Trophoblast cell (in vitro differentiated cells and primary cell): ENCODE data around the gene CDHR1.

Source experiments
- DNase-seq, 2 donors: peaks; one replicate each; pipeline ENCODE4 v3.0.0-alpha.2; 2016
- H2AFZ ChIP-seq: 2 replicates; pipeline ENCODE4 v1.6.1; 2013; ENCODE audit warnings: low read length, moderate library complexity, mild to moderate bottlenecking; ENCODE audit not compliant: insufficient read depth, poor library complexity
- H2AK5ac ChIP-seq: 2 replicates; pipeline ENCODE4 v1.6.1; 2013; ENCODE audit warnings: mild to moderate bottlenecking, low read length
- H2BK120ac ChIP-seq: 2 replicates; pipeline ENCODE4 v1.6.1; 2013; ENCODE audit warnings: low read length, mild to moderate bottlenecking, moderate library complexity; ENCODE audit not compliant: insufficient read depth, poor library complexity
- H2BK12ac ChIP-seq: 2 replicates; pipeline ENCODE4 v1.6.1; 2013; ENCODE audit warnings: mild to moderate bottlenecking, low read length, moderate library complexity
- H2BK5ac ChIP-seq: 2 replicates; pipeline ENCODE4 v1.6.1; 2013; ENCODE audit warnings: low read length, low read depth, moderate library complexity, mild to moderate bottlenecking; ENCODE audit not compliant: poor library complexity
- H3K14ac ChIP-seq: 2 replicates; pipeline ENCODE4 v1.6.1; 2013; ENCODE audit warnings: mild to moderate bottlenecking, low read length
- H3K18ac ChIP-seq: 2 replicates; pipeline ENCODE4 v1.6.1; 2013; ENCODE audit warnings: mild to moderate bottlenecking, low read length
- H3K23ac ChIP-seq: 2 replicates; pipeline ENCODE4 v1.6.1; 2013; ENCODE audit warnings: low read length
- H3K27ac ChIP-seq: 2 replicates; pipeline ENCODE4 v1.5.1; 2013; ENCODE audit warnings: low read depth, mild to moderate bottlenecking, inconsistent platforms, low read length, moderate library complexity
- H3K27me3 ChIP-seq: 2 replicates; pipeline ENCODE4 v1.6.1; 2013; ENCODE audit warnings: inconsistent platforms, mild to moderate bottlenecking, low read length, moderate library complexity; ENCODE audit not compliant: insufficient read depth
- H3K36me3 ChIP-seq, 2 experiments: 1 replicate in 1 of 2; 2 replicates in 1 of 2; pipeline ENCODE4 v1.6.1; 2013; ENCODE audit warnings: low read length in 2 of 2, mild to moderate bottlenecking in 2 of 2, moderate library complexity in 1 of 2; ENCODE audit not compliant: insufficient read depth in 2 of 2, control insufficient read depth in 1 of 2
- H3K4ac ChIP-seq: 2 replicates; pipeline ENCODE4 v1.6.1; 2013; ENCODE audit warnings: low read depth, mild to moderate bottlenecking, low read length, moderate library complexity
- H3K4me1 ChIP-seq, 2 experiments: 1 replicate in 1 of 2; 2 replicates in 1 of 2; pipeline ENCODE4 v1.6.1; 2013; ENCODE audit warnings: low read length in 2 of 2, mild to moderate bottlenecking in 2 of 2, moderate library complexity in 1 of 2; ENCODE audit not compliant: insufficient read depth in 2 of 2, control insufficient read depth in 1 of 2
- H3K4me2 ChIP-seq: 2 replicates; pipeline ENCODE4 v1.6.1; 2013; ENCODE audit warnings: inconsistent platforms, mild to moderate bottlenecking, low read length, moderate library complexity
- H3K4me3 ChIP-seq: 2 replicates; pipeline ENCODE4 v1.5.1; 2013; ENCODE audit warnings: mild to moderate bottlenecking, low read depth, low read length, inconsistent platforms
- H3K79me1 ChIP-seq: one replicate; pipeline ENCODE4 v1.6.1; 2013; ENCODE audit warnings: low read length
- H3K79me2 ChIP-seq: 2 replicates; pipeline ENCODE4 v1.6.1; 2013; ENCODE audit warnings: low read length, mild to moderate bottlenecking; ENCODE audit not compliant: control insufficient read depth, insufficient read depth, poor library complexity
- H3K9ac ChIP-seq: 2 replicates; pipeline ENCODE4 v1.6.1; 2013; ENCODE audit warnings: mild to moderate bottlenecking, low read length
- H3K9me3 ChIP-seq: 2 replicates; pipeline ENCODE4 v1.6.1; 2013; ENCODE audit warnings: low read depth, mild to moderate bottlenecking, control low read depth, inconsistent platforms, low read length; ENCODE audit not compliant: insufficient read depth
- H4K12ac ChIP-seq: 2 replicates; pipeline ENCODE4 v1.6.1; 2013; ENCODE audit warnings: low read depth, mild to moderate bottlenecking, low read length, moderate library complexity
- H4K8ac ChIP-seq: 2 replicates; pipeline ENCODE4 v1.6.1; 2013; ENCODE audit warnings: low read depth, mild to moderate bottlenecking, low read length, moderate library complexity
- H4K91ac ChIP-seq: one replicate; pipeline ENCODE4 v1.6.1; 2013; ENCODE audit warnings: low read depth, mild to moderate bottlenecking, low read length, moderate library complexity
- WGBS: extraction: QIAGEN DNeasy Blood & Tissue Kit; methylation state at CpG from one replicate; pipeline ENCODE4 v1.1.7; 2013; ENCODE audit warnings: missing lambda C conversion rate; ENCODE audit not compliant: insufficient read length, insufficient coverage; ENCODE audit errors: extremely low coverage; 5-methylcytosine and 5-hydroxymethylcytosine counted together

The CDHR1 gene

GRCh38 chr10:84198206-84198915 lies 4.0 kb downstream of the CDHR1 start:
- no peak overlapping the region for H3K18ac ChIP-seq
- no peak overlapping the region for H3K14ac ChIP-seq
- H3K4ac ChIP-seq, result no peak overlapping the region
- H2BK12ac ChIP-seq, result no peak overlapping the region
- no peaks in the 10 kb centered on the region for H3K9me3 ChIP-seq
- H3K79me2 ChIP-seq, result no peaks in the 10 kb centered on the region
- no peak for DNase-seq
- no peak overlapping the region for H4K12ac ChIP-seq
- no CpG with 5 or more reads among the region's 7 CpGs for WGBS
- H2AFZ ChIP-seq, result no peak overlapping the region
- H4K8ac ChIP-seq, result no peak overlapping the region
- peaks cover 29% of the 10 kb centered on the region for H3K27me3 ChIP-seq
- H3K79me1 ChIP-seq, result no peaks in the 10 kb centered on the region
- no peak overlapping the region for H3K23ac ChIP-seq
- H3K36me3 ChIP-seq, result no peaks in the 10 kb centered on the region
- no peak overlapping the region for H2BK120ac ChIP-seq
- no peak overlapping the region for H3K4me3 ChIP-seq
- no peak overlapping the region for H3K27ac ChIP-seq
- no peak overlapping the region for H2AK5ac ChIP-seq
- H3K4me2 ChIP-seq, result no peak overlapping the region
- H3K4me1 ChIP-seq, result peaks cover 3 to 5% of the 10 kb centered on the region in 2 experiments
- no peak overlapping the region for H3K9ac ChIP-seq
- H4K91ac ChIP-seq, result no peak overlapping the region
- H2BK5ac ChIP-seq, result no peak overlapping the region

GRCh38 chr10:84200537-84201243 lies 6.4 kb downstream of the CDHR1 start:
- H2BK5ac ChIP-seq, result no peak overlapping the region
- H2AK5ac ChIP-seq, result no peak overlapping the region

GRCh38 chr10:84201244-84201606 lies 6.9 kb downstream of the CDHR1 start:
- Histone ChIP-seq H3K4ac (no peak overlapping the region), H3K9ac (no peak overlapping the region), H3K79me2 (no peaks in the 10 kb centered on the region), H3K4me1 (no peaks in the 10 kb centered on the region), H3K14ac (no peak overlapping the region), H3K4me3 (no peak overlapping the region), H2BK5ac (no peak overlapping the region), H3K23ac (no peak overlapping the region), H3K27me3 (peaks cover 2% of the 10 kb centered on the region), H3K36me3 (no peaks in the 10 kb centered on the region), H3K79me1 (no peaks in the 10 kb centered on the region), H4K12ac (no peak overlapping the region), H2BK120ac (no peak overlapping the region), H3K9me3 (no peaks in the 10 kb centered on the region), H2AFZ (no peak overlapping the region), H2AK5ac (no peak overlapping the region), H2BK12ac (no peak overlapping the region), H4K91ac (no peak overlapping the region), H3K27ac (no peak overlapping the region), H3K4me2 (no peak overlapping the region), H4K8ac (no peak overlapping the region), H3K18ac (no peak overlapping the region)
- no CpG with 5 or more reads among the region's 6 CpGs for WGBS
- DNase-seq, result no peak

More at GRCh38 chr10:84200537-84201243, 6.4 kb downstream of the CDHR1 start:
- H2AFZ ChIP-seq, result no peak overlapping the region
- H2BK12ac ChIP-seq, result no peak overlapping the region
- no peak overlapping the region for H3K18ac ChIP-seq
- H4K91ac ChIP-seq, result no peak overlapping the region
- WGBS, result no CpG with 5 or more reads among the region's 11 CpGs
- no peak for DNase-seq
- H3K36me3 ChIP-seq, result no peaks in the 10 kb centered on the region
- no peaks in the 10 kb centered on the region for H3K4me1 ChIP-seq
- H3K4me2 ChIP-seq, result no peak overlapping the region
- H3K79me2 ChIP-seq, result no peaks in the 10 kb centered on the region
- no peak overlapping the region for H4K8ac ChIP-seq
- no peak overlapping the region for H3K14ac ChIP-seq
- no peak overlapping the region for H3K4ac ChIP-seq
- no peaks in the 10 kb centered on the region for H3K79me1 ChIP-seq
- peaks cover 7% of the 10 kb centered on the region for H3K27me3 ChIP-seq
- H4K12ac ChIP-seq, result no peak overlapping the region
- H3K23ac ChIP-seq, result no peak overlapping the region
- H3K27ac ChIP-seq, result no peak overlapping the region
- no peak overlapping the region for H3K4me3 ChIP-seq
- no peaks in the 10 kb centered on the region for H3K9me3 ChIP-seq
- H3K9ac ChIP-seq, result no peak overlapping the region
- no peak overlapping the region for H2BK120ac ChIP-seq

- H4K8ac ChIP-seq, result no peak overlapping the region
- no peaks in the 10 kb centered on the region for H3K9me3 ChIP-seq
- H3K79me1 ChIP-seq, result no peaks in the 10 kb centered on the region
- no peak overlapping the region for H3K4ac ChIP-seq
- no peaks in the 10 kb centered on the region for H3K4me1 ChIP-seq
- no peak overlapping the region for H3K27ac ChIP-seq
- no CpG with 5 or more reads among the region's 11 CpGs for WGBS
- no peaks in the 10 kb centered on the region for H3K27me3 ChIP-seq
- H3K4me3 ChIP-seq, result no peak overlapping the region
- H2AK5ac ChIP-seq, result no peak overlapping the region
- no peak overlapping the region for H4K91ac ChIP-seq
- no peaks in the 10 kb centered on the region for H3K79me2 ChIP-seq
- H3K18ac ChIP-seq, result no peak overlapping the region
- no peak overlapping the region for H3K9ac ChIP-seq
- DNase-seq, result no peak
- H3K36me3 ChIP-seq, result no peaks in the 10 kb centered on the region
- H3K4me2 ChIP-seq, result no peak overlapping the region
- H4K12ac ChIP-seq, result no peak overlapping the region
- no peak overlapping the region for H3K14ac ChIP-seq
- no peak overlapping the region for H2AFZ ChIP-seq
- no peak overlapping the region for H2BK5ac ChIP-seq
- H3K23ac ChIP-seq, result no peak overlapping the region
- H2BK12ac ChIP-seq, result no peak overlapping the region
- no peak overlapping the region for H2BK120ac ChIP-seq
Measured at GRCh38 chr10:84201682-84202081, 7.3 kb downstream of the CDHR1 start.
